Hematopoietic multipotent progenitor cell treated with erythropoietin and hydrocortisone succinate and interleukin-3 and kit ligand, for 8 days (in vitro differentiated cells): ENCODE results near the gene TMEM19.

Experiments
- DNase-seq: peaks from one replicate; pipeline ENCODE4 v3.0.0-alpha.2; 2015

The TMEM19 gene

GRCh38 chr12:71721783-71722505 lies 36.1 kb downstream of the TMEM19 start:
- DNase-seq, result peak; percentile 92

DNA sequence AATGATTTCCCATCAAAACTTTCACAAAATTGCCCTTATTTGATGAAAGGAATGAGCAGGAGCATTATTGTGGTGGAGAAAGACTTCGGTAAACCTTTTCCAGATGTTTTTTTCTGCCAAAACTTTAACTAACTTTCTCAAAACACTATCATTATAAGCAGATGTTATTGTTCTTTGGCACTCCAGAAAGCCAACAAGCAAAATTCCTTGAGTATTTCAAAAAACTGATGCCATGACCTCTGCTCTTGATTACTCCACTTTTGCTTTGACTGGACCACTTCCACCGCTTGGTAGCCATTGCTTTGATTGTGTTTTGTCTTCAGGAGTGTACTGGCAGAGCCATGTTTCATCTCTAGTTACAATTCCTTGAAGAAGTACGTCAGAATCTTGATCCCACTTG lies 39.1 kb downstream of the TMEM19 start:
- no peak for DNase-seq

DNA sequence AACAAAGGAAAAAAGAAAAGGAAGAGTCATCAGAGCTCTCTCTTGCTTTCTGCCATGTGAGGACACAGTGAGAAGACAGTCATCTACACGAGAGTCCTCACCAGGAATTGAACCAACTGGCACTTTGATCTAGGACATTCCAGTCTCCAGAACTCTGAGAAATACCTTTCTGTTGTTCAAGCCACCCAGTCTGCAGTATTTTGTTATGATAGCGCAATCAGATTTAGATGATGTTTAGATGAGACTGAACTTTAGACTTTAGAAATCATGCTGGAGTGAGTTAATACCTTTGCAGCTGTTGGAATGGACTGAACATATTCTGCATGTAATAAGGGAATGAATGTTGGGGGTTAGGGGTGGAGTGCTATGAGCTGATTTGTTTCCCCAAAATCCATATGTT lies 40.7 kb downstream of the TMEM19 start:
- DNase-seq, result no peak

DNA sequence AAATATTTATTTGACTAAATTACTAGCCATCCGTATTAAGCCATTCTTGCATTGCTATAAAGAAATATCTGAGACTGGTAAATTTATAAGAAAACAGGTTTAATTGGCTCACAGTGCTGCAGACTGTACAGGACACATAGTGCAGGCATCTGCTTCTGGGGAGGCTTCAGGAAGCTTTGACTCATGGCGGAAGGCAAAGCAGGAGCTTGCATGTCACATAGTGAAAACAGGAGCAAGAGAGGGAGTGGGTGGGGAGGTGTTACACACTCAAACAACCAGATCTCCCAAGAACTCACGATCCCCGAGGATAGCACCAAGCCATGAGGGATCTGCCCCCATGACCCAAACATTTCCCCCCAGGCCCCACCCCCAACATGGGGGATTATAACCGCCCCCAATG lies 42.1 kb downstream of the TMEM19 start:
- DNase-seq, result no peak

DNA sequence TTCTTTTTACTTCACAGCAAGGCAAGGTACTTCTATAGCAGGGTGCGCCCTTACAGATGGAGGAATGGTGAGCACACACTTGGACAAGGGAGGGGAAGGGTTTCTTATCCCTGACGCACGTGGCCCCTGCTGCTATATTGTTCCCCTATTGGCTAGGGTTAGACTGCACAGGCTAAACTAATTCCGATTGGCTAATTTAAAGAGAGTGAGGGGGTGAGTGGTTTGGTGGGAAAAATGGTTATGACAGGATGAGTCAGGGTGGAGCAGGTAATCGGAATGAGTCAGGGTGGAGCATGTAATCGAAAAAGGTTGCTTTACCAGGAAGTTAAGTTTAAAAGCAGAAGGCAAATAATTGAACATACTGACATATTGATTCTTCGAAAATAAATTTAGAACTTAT lies 45.1 kb downstream of the TMEM19 start:
- no peak for DNase-seq

GRCh38 chr12:71731439-71732356 lies 45.8 kb downstream of the TMEM19 start:
- DNase-seq, result no peak

DNA sequence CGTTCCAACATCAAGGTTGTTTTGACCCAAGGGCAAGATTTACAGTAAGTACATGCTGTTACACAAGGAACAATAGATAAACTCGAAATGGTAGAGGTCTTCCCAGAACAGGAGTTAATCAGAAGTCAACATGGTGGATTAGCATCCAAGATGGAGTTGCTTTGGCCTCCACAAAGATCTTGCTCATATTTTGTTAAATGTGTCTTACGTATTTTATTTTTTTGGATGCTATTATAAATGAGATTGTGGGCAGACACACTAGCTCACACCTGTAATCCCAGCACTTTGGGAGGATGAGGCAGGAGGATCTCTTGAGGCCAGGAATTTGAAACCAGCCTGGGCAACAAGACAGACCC lies 46.5 kb downstream of the TMEM19 start:
- no peak for DNase-seq

- no peak for DNase-seq
Measured at GRCh38 chr12:71737197-71737596, 51.3 kb downstream of the TMEM19 start.

- no peak for DNase-seq
Measured at GRCh38 chr12:71742998-71743397, 57.1 kb downstream of the TMEM19 start.

- no peak for DNase-seq
Measured at GRCh38 chr12:71744522-71745300, 58.8 kb downstream of the TMEM19 start.

DNA sequence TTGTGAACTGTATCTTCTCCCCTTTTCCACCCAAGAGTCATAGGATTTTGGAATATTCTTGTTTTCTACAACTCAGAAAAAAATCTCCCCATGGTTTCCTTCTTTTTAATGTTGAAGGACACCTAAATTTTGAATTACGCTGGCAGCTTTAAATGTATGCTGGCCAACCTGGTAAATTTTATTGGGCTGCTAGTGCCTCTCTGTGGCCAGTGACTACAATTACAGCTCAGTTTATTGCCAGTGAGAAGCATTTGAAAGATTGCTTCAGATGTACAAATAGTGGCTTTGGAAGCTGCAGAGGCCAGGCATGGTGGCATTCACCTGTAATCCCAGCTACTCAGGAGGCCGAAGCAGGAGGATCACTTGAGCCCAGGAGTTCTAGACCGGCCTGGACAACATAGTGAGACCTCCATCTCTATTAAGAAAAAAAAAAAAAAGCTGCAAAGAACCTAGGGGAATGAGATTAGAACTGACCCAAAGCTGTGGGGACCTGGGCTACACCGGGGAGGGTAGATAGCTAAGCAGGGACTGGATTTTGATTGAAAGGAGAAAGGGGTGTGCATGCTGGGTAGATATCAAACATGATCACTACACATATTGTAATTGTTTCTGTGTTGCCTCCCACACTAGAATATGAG lies 61.2 kb downstream of the TMEM19 start:
- DNase-seq, result peak; percentile 83

DNA sequence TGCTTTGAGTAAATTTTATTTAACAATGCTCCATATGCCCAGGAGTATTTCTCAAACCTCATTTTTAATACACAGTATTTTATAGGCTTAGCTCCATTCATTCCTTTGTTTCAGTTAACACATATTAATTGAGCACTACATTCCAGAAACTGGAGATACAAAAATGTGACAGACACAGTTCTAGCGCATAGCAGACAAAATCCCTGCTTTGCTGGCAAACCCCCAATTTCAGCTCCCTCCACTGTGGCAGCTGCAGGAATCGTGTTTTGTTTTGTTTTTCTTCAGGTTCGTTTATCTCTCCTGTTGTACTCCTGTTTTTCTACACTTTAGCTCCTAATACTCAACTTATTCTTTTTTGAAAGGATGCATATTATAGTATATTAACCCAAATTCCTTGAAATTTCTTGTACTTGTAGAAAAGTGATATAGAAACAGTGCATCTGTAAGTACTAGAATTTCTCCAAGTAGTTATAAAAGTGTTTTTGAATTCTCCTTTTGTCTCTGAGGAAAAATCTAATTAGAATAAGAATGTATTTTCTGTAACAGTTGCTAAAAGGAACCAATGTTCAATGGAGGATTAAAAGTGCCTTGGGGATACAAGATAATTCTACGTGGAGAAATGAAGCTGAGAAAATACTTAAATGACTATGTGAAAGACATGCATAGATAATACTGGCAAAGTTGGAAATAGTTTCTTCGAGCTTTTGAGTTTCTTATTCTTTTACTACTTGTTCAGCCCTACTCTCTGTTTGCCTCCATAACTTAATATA lies 62.4 kb downstream of the TMEM19 start:
- DNase-seq, result no peak

GRCh38 chr12:71749666-71750065 lies 63.8 kb downstream of the TMEM19 start:
- no peak for DNase-seq

DNA sequence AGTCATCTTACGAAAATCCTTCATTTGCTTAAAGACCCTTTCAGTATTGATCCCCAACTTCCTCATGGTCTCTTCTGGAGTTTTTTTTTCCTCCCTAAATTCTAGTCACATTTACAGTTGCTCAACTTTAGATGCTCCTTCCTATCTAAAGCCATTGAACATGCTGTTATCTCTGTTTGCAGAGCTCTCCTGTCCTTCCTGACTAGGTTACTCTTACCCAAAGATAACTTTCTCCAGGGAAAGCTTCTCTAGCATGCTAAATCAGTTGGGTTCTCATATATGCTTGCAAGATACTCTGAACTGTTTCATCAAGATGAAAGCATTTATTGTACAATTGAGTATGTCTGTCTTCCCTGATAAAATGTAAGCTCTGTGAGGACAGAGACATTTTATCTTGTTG lies 67.0 kb downstream of the TMEM19 start:
- peak; percentile 94 for DNase-seq
